Measurements from ENCODE around the gene CD37. TPM values are rescaled to one million over a fixed set of nuclear protein-coding genes. Genes with fewer than 3 reads are reported as not detected.
A peak's percentile ranks its signal among the peaks of the same experiment; 100 is the strongest.
"Not testable (repeated sequence)": the region's sequence is repeated elsewhere in the genome, so short reads cannot be mapped to it uniquely, and the experiment has no call there.

Gene CD37
- total RNA-seq, 2 experiments from 2014 or later, result 131 to 137 TPM

DNA sequence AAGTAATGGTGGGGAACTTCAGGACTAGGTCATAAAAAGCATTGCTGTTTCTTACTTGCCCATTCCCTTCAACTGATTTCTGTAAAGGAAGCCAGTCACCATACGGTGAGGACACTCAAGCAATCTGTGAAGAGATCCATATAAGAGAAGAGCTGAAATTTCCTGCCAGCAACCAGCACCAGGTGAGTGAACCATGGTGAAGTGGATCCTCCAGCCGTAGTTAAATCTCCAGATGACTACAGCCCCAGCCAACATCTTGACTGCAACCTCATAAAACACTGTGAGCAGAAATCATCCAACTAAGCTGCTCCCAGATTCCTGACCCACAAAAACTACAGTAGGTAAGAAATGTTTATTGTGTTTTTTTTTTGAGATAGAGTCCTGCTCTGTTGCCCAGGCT lies 6.5 kb upstream of the CD37 start:
- intact Hi-C loops (cut with micrococcal nuclease), result no loop called here
- DNase-seq (no peak), ATAC-seq (no peak)
- Mint-ChIP-seq H3K36me3 (ENCODE audit: low read depth) (peaks cover 11% of the 10 kb centered on the region), H3K9me3 (no peaks in the 10 kb centered on the region), H3K4me3 (no peak overlapping the region), H3K4me1 (ENCODE audit: low read depth) (peaks cover 48% of the 10 kb centered on the region), H3K27ac (no peak overlapping the region), H3K27me3 (no peaks in the 10 kb centered on the region)
- ChIA-PET CTCF (interaction anchor here (1.4 kb wide), 1 partner anchor 21 kb away, joined by 6 read pairs; no protein-coding TSS in a partner anchor), POLR2A (no interaction called here)
- TF ChIP-seq, protein P1, sequence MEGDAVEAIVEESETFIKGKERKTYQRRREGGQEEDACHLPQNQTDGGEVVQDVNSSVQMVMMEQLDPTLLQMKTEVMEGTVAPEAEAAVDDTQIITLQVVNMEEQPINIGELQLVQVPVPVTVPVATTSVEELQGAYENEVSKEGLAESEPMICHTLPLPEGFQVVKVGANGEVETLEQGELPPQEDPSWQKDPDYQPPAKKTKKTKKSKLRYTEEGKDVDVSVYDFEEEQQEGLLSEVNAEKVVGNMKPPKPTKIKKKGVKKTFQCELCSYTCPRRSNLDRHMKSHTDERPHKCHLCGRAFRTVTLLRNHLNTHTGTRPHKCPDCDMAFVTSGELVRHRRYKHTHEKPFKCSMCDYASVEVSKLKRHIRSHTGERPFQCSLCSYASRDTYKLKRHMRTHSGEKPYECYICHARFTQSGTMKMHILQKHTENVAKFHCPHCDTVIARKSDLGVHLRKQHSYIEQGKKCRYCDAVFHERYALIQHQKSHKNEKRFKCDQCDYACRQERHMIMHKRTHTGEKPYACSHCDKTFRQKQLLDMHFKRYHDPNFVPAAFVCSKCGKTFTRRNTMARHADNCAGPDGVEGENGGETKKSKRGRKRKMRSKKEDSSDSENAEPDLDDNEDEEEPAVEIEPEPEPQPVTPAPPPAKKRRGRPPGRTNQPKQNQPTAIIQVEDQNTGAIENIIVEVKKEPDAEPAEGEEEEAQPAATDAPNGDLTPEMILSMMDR (IDR thresholded peaks at IDR 0.05), result no peak

- ATAC-seq; H3K4me3 Mint-ChIP-seq; H3K9me3 Mint-ChIP-seq; DNase-seq; H3K27me3 Mint-ChIP-seq; intact Hi-C loops (cut with micrococcal nuclease): not testable (repeated sequence)
- POLR2A ChIA-PET, result interaction anchor here (0.6 kb wide), 1 partner anchor 91 kb away, joined by 3 read pairs; no protein-coding TSS in a partner anchor
- Mint-ChIP-seq H3K36me3 (ENCODE audit: low read depth) (peaks cover 13% of the 10 kb centered on the region), H3K4me1 (ENCODE audit: low read depth) (peaks cover 55% of the 10 kb centered on the region), H3K27ac (peak overlapping the region; percentile 81)
- CTCF ChIA-PET, result interaction anchor here (1.0 to 2.1 kb wide), 4 partner anchors 30 to 145 kb away, joined by 3 to 10 read pairs (median 5); no protein-coding TSS in a partner anchor
Measured at GRCh38 chr19:49331187-49331586, 4.0 kb upstream of the CD37 start.

DNA sequence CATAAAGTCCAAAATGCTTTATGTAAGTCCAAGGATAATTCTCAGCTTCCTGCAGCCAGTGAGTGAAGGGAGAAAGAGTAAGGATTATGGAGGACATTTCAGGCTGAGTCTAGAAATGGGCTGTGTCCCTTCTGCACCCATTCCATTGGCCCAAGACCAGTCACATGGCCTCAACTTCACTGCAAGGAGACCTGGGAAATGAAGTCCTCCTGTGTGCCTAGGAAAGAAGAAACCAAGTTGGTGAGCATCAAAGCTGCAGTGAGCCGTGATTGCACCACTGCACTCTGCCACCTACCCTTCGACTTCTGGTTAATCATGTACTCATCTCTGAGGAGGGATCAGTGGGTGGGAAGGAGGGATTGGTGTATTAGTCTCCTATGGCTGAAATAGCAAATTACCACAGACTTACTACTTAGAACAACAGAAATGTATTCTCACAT lies 3.6 kb upstream of the CD37 start:
- Mint-ChIP-seq H3K9me3 (no peaks in the 10 kb centered on the region), H3K27ac (peak overlapping the region; percentile 81), H3K4me1 (ENCODE audit: low read depth) (peaks cover 57% of the 10 kb centered on the region), H3K27me3 (no peaks in the 10 kb centered on the region), H3K4me3 (no peak overlapping the region), H3K36me3 (ENCODE audit: low read depth) (peaks cover 17% of the 10 kb centered on the region)
- CTCF ChIA-PET, result interaction anchor here (1.0 to 2.1 kb wide), 4 partner anchors 31 to 144 kb away, joined by 3 to 10 read pairs (median 5); no protein-coding TSS in a partner anchor
- DNase-seq (peak; percentile 80), ATAC-seq (peak; percentile 75)
- TF ChIP-seq, protein P1 (IDR thresholded peaks at IDR 0.05), result no peak
- POLR2A ChIA-PET, result interaction anchor here (0.6 kb wide), 1 partner anchor 90 kb away, joined by 3 read pairs; no protein-coding TSS in a partner anchor
- intact Hi-C loops (cut with micrococcal nuclease), result no loop called here

DNA sequence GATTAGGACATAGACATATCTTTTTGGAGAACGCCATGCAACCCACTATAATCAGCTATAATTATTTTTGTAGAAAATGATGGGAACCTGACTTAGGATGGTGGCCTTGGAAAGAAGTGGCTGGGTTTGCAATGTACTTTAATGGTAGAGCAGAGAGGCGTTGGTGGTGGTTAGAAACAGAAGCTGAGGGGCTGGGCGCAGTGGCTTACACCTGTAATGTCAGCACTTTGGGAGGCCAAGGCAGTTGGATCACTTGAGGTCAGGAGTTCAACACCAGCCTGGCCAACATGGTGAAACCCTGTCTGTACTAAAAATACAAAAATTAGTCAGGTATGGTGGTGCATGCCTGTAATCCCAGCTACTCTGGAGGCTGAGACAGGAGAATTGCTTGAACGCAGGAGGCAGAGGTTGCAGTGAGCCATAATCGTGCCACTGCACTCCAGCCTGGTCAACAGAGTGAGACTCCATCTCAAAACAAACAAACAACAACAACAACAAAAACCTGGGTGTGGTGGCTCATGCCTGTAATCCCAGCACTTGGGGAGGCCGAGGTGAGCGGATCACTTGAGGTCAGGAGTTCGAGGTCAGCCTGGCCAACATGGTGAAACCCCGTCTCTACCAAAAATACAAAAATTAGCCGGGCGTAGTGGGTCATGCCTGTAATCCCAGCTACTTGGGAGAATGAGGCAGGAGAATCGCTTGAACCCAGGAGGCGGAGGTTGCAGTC lies 2.4 kb upstream of the CD37 start:
- H3K4me1 Mint-ChIP-seq (ENCODE audit: low read depth), result peaks cover 59% of the 10 kb centered on the region
- ChIA-PET POLR2A (interaction anchor here (0.6 to 1.9 kb wide), 5 partner anchors 9 to 593 kb away, joined by 3 to 7 read pairs (median 5); no protein-coding TSS in a partner anchor), CTCF (interaction anchor here (1.6 to 1.8 kb wide), 2 partner anchors 88 to 137 kb away, joined by 3 to 6 read pairs; no protein-coding TSS in a partner anchor)
- H3K36me3 Mint-ChIP-seq (ENCODE audit: low read depth), result peaks cover 23% of the 10 kb centered on the region
- DNase-seq; intact Hi-C loops (cut with micrococcal nuclease); ATAC-seq; H3K27me3 Mint-ChIP-seq; H3K9me3 Mint-ChIP-seq: not testable (repeated sequence)
- H3K27ac Mint-ChIP-seq, result peak overlapping the region; percentile 98
- H3K4me3 Mint-ChIP-seq, result peak overlapping the region; percentile 80

- ChIA-PET POLR2A (interaction anchor here (0.6 to 1.9 kb wide), 6 partner anchors 9 to 594 kb away, joined by 3 to 7 read pairs (median 4); no protein-coding TSS in a partner anchor), CTCF (interaction anchor here (1.6 kb wide), 1 partner anchor 87 kb away, joined by 3 read pairs; no protein-coding TSS in a partner anchor)
- no peaks in the 10 kb centered on the region for H3K27me3 Mint-ChIP-seq
- TF ChIP-seq, protein P1 (IDR thresholded peaks at IDR 0.05), result no peak
- peaks cover 58% of the 10 kb centered on the region for H3K4me1 Mint-ChIP-seq (ENCODE audit: low read depth)
- H3K4me3 Mint-ChIP-seq, result peak overlapping the region; percentile 80
- DNase-seq (peak; percentile 29), ATAC-seq (peak; percentile 0)
- H3K36me3 Mint-ChIP-seq (ENCODE audit: low read depth), result peaks cover 29% of the 10 kb centered on the region
- peak overlapping the region; percentile 98 for H3K27ac Mint-ChIP-seq
- no peaks in the 10 kb centered on the region for H3K9me3 Mint-ChIP-seq
- intact Hi-C loops (cut with micrococcal nuclease), result no loop called here
Measured at GRCh38 chr19:49333418-49333805, 1.8 kb upstream of the CD37 start.

All from activated CD8-positive, alpha-beta T cell treated with anti-CD3 and anti-CD28 coated beads for 36 hours (primary cell).